Measurements from ENCODE around the gene TBC1D1. TPM values are rescaled to one million over a fixed set of nuclear protein-coding genes. Genes with fewer than 3 reads are reported as not detected.

The TBC1D1 gene
- total RNA-seq, 2 donors from 2014 or later = 23.3 to 28.7 TPM

DNA sequence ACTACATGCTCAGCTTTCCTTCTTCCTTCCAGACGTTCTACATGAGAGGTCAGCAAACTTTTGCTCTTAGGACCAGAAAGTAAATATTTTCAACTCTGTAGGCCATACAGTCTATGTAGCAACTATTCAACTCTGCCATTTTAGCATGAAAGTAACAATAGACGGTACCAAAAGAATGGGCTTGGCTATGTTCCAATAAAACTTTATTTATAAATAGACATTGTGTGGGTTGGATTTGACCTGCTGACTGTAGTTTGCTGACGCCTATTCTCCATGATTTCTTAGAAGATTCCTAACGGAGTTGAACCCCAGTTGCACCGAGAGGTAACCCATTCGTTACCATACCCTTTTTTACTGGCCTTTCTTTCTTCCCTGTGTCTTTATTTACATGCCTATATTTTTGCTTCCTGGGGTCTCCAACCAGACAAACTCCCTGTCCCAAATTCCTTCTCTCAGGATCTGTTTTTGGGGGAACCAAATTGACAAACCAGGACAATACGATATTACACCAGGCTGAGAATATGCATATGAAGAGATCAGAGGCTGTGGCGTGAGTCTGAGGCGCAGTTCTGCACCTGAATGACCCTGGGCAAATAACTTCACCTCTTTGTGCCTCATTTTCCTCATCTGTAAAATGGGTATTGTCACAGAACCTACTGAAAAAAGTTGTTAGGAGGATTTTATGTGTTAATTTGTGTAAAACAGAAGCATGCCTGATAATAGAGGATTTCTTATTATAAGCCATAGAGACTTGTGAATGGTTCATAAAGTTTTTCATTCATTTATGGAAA lies 58.9 kb downstream of the TBC1D1 start:
- 85 to 87% methylated on average over 9 of the region's 9 CpGs for WGBS, 2 donors
- H3K36me3 ChIP-seq (replicated peaks in 1 of 2; ENCODE audit: insufficient read depth in 1 of 2, low read depth in 2 of 2) = no peaks in the 10 kb centered on the region
- H3K27ac ChIP-seq = no peak overlapping the region
- TF ChIP-seq, protein P1, sequence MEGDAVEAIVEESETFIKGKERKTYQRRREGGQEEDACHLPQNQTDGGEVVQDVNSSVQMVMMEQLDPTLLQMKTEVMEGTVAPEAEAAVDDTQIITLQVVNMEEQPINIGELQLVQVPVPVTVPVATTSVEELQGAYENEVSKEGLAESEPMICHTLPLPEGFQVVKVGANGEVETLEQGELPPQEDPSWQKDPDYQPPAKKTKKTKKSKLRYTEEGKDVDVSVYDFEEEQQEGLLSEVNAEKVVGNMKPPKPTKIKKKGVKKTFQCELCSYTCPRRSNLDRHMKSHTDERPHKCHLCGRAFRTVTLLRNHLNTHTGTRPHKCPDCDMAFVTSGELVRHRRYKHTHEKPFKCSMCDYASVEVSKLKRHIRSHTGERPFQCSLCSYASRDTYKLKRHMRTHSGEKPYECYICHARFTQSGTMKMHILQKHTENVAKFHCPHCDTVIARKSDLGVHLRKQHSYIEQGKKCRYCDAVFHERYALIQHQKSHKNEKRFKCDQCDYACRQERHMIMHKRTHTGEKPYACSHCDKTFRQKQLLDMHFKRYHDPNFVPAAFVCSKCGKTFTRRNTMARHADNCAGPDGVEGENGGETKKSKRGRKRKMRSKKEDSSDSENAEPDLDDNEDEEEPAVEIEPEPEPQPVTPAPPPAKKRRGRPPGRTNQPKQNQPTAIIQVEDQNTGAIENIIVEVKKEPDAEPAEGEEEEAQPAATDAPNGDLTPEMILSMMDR (IDR thresholded peaks at IDR 0.05) = no peak
- no peak for TF ChIP-seq POLR2A (IDR thresholded peaks at IDR 0.05)
- intact Hi-C loops (cut with DNase I) = no loop called here
- ATAC-seq (no peak), DNase-seq (no peak)
- no peaks in the 10 kb centered on the region for H3K27me3 ChIP-seq
- peaks cover 3% of the 10 kb centered on the region for H3K4me1 ChIP-seq
- H3K9me3 ChIP-seq = no peaks in the 10 kb centered on the region
- no peak overlapping the region for H3K4me3 ChIP-seq

DNA sequence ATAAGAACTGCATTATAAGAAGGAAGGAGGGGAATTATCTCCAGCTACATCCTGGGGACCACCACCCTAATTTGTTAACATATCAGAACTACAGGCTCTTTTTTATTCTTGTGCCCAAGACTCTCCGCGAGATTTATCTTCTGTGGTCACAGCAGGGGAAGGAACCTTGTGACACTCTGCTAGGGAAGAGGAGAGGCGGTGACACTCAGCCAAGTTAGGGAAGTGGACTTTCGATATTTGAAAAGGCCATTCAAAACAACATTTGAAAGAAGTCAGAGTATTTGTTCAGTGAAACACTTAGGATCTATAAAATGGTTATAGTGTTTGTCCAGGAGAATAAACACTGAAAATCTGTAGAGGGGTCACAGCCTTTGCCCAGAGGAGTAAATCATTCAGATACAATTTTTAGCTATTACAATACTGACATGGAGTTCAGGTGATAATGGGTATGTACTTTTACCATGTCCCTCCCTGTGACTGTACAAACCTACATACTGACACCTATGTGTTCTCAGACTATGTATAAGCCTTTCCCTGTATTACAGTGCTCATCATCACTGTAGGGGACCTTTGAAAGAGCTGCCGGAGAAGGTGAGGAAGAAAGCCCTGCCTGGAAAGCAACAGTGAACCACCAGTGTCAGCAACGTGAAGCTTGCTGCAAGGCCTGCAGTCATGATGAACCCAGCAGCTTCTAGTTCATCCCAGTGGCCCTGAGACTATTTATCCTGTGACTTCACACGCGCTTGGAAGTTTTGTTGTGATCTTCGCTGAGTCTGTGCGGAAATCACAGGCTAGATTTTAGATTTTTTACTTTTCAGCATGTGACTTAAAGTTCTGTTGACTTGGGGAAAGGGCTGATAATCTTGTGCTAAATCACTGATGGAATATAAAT lies 60.8 kb downstream of the TBC1D1 start:
- peak in 1 of 4 donors; percentile 18 for DNase-seq
- intact Hi-C loops (cut with DNase I) = no loop called here
- no peak overlapping the region for H3K27ac ChIP-seq
- H3K4me3 ChIP-seq = no peak overlapping the region
- no peak for TF ChIP-seq POLR2A (IDR thresholded peaks at IDR 0.05)
- TF ChIP-seq, protein P1 (IDR thresholded peaks at IDR 0.05) = no peak
- H3K36me3 ChIP-seq (replicated peaks in 1 of 2; ENCODE audit: insufficient read depth in 1 of 2, low read depth in 2 of 2) = no peaks in the 10 kb centered on the region
- no peak for ATAC-seq
- H3K27me3 ChIP-seq = no peaks in the 10 kb centered on the region
- H3K4me1 ChIP-seq = no peaks in the 10 kb centered on the region
- no peaks in the 10 kb centered on the region for H3K9me3 ChIP-seq
- 78 to 91% methylated on average over 10 of the region's 10 CpGs for WGBS, 2 donors

DNA sequence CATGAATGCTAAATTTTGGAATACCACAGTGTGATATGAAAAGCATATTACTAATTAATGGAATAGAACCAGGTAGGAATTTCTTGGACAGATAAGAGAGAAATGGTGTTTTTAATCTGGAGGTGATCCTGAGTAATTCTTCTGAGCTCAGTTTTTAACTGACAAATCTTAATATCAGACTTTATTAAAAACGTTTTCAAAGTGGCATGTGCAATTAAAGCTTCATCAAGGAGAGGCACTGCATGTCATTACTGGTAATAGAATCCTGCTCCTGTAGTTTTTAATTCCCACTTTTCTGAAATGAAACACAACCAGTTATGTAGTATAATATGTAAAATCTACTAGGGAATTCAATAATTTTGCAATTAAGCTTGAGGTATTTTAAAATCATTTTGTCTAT lies 62.3 kb downstream of the TBC1D1 start:
- 15 to 16% methylated on average over 1 of the region's 1 CpG for WGBS, 2 donors
- H3K27ac ChIP-seq = no peak overlapping the region
- ATAC-seq = no peak

DNA sequence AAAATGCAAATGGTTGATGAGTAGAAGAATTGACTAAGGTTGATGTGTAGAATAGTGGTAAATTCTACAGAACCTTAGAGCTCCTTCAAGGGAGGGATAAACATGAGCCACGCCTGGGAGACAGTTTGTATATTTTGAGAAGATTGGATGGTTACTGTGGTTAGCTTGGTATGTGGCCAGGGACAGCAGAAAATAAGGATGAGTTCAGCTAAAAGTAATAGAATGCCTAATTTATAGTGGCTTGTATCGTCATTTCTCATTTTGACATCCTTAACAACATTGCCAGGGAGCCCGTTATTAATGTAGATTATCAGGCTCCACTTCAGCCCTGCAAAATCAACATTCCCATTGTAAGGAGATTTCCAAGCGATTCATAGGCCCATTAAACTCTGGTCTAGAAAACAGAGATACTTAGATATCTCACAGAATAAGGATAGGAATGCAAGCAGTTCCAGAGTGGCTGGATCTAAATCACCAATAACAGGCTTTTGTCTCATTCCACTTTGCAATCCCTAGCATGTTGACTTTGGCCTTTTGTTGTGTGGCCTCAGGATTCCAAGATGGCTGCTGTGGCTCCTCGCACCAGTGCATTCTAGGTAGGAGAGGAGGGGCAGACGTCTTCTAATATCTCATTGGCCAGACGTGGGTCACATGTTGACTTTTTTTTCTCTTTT lies 62.9 kb downstream of the TBC1D1 start:
- no peaks in the 10 kb centered on the region for H3K36me3 ChIP-seq (replicated peaks in 1 of 2; ENCODE audit: insufficient read depth in 1 of 2, low read depth in 2 of 2)
- intact Hi-C loops (cut with DNase I) = no loop called here
- no peak for TF ChIP-seq POLR2A (IDR thresholded peaks at IDR 0.05)
- TF ChIP-seq, protein P1 (IDR thresholded peaks at IDR 0.05) = no peak
- no peaks in the 10 kb centered on the region for H3K27me3 ChIP-seq
- no peaks in the 10 kb centered on the region for H3K4me1 ChIP-seq
- ATAC-seq (no peak), DNase-seq (no peak)
- no peaks in the 10 kb centered on the region for H3K9me3 ChIP-seq
- 89 to 92% methylated on average over 7 of the region's 7 CpGs for WGBS, 2 donors
- H3K4me3 ChIP-seq = no peak overlapping the region
- no peak overlapping the region for H3K27ac ChIP-seq

More for the DNA sequence above, 62.3 kb downstream of the TBC1D1 start:
- no peaks in the 10 kb centered on the region for H3K27me3 ChIP-seq
- intact Hi-C loops (cut with DNase I) = no loop called here
- H3K4me3 ChIP-seq = no peak overlapping the region
- no peak for DNase-seq
- no peaks in the 10 kb centered on the region for H3K9me3 ChIP-seq
- H3K36me3 ChIP-seq (replicated peaks in 1 of 2; ENCODE audit: insufficient read depth in 1 of 2, low read depth in 2 of 2) = no peaks in the 10 kb centered on the region
- H3K4me1 ChIP-seq = no peaks in the 10 kb centered on the region
- no peak for TF ChIP-seq POLR2A (IDR thresholded peaks at IDR 0.05)
- TF ChIP-seq, protein P1 (IDR thresholded peaks at IDR 0.05) = no peak

All from body of pancreas (tissue), 4 donors.